GM18511 (cell line): ENCODE results near the gene POLQ.
"Not testable (repeated sequence)": the region's sequence is repeated elsewhere in the genome, so short reads cannot be mapped to it uniquely, and the experiment has no call there.

Experiments used
- ATAC-seq: cut with Tn5 transposase; IDR thresholded peaks from one replicate; pipeline ENCODE4 v1.9.1; 2021; ENCODE audit warnings: mild to moderate bottlenecking, moderate library complexity; ENCODE audit not compliant: unreplicated experiment

Gene POLQ

DNA sequence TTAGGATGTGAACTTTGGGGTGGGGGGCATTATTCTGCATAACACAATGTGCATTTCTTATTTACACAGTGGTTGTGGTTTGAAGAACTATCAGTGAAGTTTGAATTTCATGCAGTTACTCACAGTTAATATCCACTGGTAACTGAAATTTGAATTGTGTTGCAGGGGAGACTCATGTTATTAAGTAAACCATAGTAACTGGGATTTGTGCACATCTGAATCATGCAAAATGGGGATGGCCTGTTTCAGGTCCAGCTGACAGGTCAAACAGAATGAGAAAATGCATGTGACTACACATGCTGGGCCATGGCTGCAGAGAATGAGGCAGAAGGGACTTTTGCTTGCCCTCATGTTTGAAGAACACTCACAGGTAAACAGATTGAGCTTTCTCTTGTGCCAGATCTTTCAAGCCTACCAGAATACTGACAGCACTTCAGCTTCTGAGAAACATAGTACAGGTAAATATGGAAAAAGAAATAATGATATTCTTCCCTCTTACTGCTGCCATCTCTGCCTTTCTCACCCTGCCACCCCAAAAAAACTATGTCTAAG is 115.0 kb downstream of the POLQ start:
- no peak for ATAC-seq

DNA sequence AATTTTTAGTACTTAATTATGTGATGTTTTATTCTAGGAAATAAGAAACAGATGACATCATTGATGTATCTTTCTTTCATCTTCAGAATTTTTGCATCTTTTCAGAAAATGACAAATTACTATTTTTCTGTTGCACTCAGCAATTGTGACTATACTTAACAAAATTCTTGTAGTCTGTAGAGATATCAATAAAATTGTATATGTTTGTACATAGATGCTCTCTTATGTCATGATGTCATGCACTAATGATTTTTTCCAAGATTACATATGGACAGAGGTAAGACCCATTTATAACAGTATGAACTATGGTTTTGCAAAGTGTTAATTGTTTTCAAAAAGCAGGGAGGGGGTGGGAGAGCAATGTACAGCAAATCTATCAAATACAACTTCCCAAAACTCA is 121.2 kb downstream of the POLQ start:
- no peak for ATAC-seq

DNA sequence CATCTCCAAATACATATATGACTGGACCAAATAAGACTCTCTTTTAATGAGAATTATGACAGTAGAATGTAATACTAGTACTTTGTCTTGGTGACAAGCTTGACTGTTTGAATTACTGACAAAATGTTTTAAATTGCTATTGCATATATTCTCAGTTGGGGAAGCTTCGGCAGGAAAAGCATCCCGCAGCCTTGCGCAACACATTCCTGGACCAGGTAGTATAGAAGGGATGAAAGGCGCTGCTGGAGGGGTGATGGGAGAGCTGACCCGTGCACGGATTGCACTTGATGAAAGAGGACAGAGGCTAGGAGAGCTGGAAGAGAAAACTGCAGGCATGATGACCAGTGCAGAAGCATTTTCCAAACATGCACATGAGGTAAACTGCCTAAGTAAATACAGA is 127.6 kb downstream of the POLQ start:
- ATAC-seq = no peak

DNA sequence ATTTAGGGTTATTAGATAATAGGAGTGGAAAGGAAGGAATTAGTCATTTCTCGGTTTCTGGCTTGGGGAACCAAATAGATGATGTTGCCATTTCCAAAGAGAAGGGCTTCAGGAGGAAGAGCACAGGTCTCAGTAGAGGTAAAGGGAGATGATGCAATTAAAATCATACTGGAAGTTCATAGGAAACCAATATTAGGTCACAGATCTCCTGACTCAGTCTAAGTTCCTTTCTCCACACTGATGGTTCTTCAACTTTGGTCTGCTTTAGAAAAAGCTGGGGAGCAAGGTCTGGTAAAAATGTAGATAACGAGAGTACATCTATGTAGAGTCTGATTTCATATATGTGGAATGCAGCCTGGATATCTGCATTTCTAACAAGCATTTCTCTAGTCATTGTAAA is 130.9 kb downstream of the POLQ start:
- ATAC-seq = no peak

DNA sequence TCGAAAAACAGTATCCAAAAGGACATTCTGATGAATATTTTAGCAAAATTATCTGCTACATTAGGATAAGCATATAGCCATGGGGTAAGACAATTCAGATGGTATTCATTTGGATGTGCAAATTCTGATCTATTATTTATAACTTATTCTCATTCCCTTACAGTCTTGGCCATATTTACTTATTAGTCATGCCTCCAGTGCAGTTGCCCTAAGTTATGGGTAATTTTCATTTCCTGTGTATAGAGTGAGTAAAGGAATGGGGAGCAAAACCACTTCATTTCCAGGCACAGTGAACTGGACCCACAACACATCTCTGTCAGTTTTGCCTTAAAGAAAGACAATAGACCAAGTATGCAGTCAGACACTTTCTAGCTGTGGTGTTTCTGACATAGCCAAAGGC is 134.3 kb downstream of the POLQ start:
- ATAC-seq = no peak

DNA sequence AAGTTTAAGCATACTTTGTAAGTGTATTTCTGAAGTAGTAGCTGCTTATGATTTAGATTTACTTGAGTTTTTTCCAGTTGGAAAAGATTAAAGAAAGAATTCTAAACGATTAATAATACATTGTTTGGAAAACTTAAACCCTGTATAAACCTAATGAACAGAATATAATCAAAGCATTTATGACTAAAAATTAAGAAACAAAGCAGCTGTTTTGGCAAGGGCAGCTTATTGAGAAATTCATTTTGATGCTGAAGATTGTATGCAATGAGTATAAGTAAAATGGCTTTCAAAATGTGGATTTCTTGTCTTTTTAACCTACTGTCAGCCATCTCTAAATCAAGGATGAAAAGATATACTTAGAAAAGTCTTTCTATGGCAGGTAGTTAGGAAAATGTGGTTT is 140.2 kb downstream of the POLQ start:
- no peak for ATAC-seq

DNA sequence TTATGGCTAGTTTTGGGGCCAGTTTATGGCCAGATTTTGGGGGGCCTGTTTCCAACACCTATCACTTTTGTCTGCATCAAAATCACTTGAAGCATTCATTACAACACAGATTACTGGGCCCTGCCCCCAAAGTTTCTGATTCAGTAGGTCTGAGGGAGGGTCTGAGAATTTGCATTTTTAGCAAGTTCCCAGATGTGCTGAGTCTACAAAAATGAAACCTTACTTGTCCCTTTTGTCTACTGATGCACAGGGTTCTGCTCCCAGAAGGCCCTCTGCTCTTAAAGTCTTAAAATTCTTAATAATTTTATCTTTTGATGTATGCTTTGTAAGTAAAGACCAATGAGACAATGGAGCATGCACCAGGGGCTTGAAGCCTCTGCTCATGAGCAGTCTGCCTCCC is 146.0 kb downstream of the POLQ start:
- ATAC-seq = no peak

DNA sequence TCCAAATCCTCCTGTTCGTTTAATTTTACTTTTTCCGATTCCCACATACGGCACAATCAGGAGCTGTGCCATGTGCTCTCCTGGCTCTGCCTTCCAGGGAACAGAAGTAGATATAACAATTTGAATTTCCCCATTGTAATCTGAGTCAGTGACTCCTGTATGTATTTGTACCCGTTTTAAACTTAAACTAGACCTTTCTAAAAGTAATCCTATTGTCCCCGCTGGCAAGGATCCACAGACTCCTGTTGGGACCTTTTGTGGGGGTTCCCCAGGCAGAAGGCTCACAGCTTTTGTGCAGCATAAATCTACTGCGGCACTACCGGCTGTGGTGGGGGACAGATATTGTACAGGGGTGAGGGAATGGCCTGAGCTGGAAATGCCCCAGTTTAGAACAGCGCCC is 147.7 kb downstream of the POLQ start:
- ATAC-seq = not testable (repeated sequence)

DNA sequence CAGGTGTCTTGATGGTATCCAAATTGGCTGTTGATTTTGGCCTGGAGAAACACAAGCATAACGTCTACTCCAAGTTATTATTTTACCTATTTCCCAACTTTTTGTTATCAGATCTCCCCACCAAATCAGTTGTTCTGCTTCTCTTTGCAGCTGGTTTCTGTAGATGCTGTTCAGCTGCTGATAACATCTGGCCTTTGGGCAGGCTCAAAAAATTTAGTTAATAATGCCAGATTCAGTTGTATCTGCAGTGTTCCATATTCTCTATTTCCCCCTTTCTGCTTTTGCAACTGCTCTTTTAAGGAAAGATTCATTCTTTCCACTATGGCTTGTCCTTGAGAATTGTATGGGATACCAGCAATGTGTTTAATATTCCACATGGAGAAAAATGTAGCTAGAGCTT is 149.8 kb downstream of the POLQ start:
- not testable (repeated sequence) for ATAC-seq

DNA sequence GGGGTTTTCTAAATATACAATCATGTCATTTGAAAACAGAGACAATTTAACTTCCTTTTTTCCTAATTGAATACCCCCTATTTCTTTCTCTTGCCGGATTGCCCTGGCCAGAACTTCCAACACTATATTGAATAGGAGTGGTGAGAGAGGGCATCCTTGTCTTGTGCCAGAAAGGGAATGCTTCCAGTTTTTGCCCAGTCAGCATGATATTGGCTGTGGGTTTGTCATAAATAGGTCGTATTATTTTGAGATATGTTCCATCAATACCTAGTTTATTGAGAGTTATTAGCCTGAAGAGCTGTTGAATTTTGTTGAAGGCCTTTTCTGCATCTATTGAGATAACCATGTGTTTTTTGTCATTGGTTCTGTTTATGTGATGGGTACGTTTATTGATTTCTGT is 157.5 kb downstream of the POLQ start:
- ATAC-seq = not testable (repeated sequence)
